NCI-H526 (cell line): ENCODE results near the gene CCDC54.

Experiments
- DNase-seq, 2 experiments: peaks; one replicate each; lab custom pipeline; 2025; lab: John Stamatoyannopoulos, UW

Gene CCDC54

DNA sequence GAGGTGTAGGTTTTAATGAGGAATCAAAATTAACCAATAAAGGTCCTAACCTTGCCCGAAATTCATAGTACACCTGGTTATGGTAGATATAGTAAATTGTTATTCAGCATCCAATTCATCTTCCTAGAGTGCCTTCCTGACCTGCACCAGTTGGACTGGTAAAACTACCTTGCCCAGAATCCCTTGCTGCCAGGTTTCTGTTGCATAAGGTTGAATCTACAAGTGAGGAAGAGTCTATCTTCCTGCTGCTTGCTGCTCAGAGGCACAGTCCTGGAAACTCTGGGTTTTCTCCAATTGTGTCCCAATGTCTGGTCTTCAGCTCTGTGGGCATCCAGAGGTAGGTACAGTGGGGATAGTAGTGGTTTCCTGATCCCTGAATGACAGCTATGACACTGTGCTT, 17.3 kb downstream of the CCDC54 start:
- no peak for DNase-seq

DNA sequence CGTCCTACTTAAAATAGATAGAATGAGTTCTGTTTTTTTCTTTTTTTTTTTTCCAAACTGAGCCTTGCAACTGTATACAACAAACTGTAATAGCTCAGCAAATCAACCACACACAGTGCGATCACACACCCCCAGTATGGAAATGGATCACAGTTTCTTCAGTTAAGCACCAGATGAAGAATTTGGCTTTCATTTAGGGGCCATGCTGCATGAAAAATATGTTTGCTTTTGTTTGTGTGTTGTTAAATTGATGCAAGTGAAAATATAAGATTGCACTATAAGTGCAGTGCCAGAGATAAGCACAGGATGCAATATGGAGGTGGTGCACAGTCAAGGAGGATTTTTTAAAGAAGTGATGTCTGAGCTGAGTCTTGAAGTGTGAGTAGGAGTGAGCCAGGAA, 17.8 kb downstream of the CCDC54 start:
- no peak for DNase-seq

DNA sequence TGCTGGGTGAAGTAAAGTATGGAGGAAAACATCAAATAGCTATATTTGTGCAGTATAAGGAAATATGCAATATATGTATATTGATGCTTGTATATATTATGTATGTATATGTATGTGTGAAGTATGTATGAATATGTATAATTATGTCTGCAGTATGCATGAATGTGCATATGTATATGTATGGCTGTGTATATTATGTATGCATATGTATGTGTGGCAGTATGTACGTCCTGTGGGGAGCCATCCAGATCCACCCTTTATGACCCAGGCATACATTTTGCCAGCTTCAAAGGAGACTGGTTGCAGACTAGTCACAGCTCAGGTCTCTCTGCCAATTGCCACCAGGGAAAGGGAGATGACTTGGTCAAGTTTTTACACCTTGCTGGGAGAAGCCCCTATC, 24.1 kb downstream of the CCDC54 start:
- DNase-seq: no peak

DNA sequence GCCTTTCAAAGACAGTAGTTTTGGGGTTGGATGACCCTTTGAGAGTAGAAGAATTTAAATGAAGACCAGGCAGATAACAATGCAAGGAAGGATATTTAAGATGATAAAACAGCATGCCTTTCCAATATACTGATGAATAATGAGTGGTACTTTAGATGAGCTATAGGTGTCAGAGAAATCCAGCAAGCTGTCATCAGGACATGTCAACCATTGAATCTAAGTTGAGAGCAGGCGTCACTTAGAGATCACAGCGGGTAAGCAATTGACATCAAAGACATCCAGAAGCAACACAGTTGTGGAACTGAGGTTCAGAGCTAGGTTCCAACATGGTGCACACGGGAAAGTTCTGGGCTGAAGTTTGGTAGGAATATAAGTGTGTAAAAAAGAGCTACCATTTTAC, 25.0 kb downstream of the CCDC54 start:
- DNase-seq: no peak

DNA sequence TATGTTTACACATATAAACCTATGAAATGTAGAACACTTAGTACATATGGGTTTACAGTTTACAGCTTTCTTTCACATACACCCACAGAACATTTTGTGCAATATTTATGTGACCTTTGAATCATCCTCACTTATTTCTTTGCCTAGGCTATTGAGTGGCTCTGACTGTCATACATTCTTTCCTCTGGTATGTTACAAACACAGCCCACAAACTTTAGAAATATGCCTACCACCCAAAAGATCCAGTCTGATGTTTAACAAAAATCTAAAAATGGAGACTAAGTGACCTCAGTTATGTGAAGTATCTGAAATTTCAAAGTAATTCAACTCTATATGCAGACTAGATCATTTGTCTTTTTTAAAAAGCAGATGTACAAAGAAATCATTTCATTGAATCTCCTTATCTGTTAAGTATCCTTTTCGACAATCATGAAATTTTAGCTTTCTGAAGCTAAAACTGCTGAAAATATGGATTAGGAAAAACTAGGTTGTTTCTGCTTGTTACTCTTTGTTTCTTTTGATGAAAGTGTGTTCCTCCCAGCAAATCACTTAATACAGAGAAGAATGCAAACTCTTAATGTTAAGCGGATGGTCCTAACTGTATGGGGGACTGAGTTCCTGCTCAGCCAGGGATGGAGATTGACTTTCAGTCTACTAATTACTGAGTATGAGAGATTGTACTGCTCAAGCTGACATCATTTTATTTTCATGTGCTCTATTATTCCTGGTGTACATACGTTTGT, 27.7 kb downstream of the CCDC54 start:
- no peak for DNase-seq

DNA sequence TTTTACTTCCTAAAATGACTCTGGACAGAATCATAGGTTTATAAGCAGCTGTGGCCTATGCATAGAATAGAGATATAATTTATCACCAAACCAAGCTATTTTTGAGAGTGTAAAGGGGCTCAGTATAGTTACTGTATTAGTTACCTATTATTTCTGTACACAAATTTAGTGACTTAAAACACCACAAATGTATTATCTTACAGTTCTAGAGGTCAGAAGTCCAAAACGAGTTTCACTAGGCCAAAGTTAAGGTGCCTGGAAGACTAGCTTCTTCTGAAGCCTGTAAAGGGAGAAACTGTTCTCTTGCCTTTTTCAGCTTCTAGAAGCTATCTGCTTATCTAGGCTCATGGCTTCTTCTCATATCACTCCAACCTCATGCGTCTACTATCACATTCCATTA, 30.1 kb downstream of the CCDC54 start:
- DNase-seq: no peak

DNA sequence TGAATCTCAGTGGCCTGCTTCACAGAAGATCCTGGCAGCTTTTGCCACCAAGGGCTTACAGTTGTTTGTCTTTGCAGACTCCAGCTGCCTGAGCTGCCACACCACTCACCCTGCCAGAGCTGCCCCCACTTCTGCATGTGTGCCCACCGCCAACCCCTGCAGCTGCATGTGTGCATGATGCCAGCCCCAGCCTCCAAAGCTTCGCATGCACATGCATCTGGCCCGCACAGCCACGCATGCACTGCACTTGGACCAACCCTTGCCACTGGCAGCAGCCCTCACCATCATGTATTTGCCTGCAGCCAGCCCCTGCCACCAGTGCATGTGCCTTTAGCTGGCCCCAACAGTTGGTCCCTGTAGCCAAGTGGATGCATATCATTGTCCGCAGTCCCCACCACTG, 31.3 kb downstream of the CCDC54 start:
- DNase-seq: no peak

DNA sequence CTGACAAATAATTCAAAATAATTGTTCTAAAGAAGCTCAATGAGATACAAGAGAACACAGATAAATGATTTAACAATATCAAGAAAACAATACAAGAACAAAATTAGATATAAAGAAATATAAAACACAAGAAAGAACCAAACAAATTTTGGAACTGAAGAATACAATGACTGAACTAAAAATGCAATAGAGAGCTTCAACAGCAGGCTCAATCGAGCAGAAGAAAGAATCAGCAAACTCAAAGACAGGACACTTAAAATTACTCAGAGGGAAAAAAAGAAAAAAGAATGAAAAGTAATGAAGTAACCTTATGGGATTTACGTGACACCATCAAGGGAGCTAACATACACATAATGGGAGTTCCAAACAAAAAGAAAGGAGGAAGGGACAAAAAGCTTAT, 32.1 kb downstream of the CCDC54 start:
- DNase-seq: no peak

DNA sequence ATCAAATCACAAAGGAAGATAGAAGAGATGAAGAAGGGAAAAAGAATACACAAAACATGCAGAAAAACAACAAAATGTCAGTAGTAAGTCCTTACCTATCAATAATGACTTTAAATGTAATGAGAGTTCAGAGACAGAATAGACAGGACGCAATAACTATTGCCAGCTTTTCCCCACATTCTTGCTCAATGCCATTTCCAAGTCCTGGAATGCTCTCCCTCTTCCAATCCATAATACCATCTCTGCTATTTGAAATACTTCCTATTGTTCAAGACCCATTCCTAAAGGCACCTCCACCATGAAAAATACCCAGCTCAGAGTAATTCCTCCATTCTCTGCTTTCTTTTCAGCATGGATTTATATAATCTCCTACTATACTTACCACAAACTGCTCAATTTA, 33.4 kb downstream of the CCDC54 start:
- no peak for DNase-seq

DNA sequence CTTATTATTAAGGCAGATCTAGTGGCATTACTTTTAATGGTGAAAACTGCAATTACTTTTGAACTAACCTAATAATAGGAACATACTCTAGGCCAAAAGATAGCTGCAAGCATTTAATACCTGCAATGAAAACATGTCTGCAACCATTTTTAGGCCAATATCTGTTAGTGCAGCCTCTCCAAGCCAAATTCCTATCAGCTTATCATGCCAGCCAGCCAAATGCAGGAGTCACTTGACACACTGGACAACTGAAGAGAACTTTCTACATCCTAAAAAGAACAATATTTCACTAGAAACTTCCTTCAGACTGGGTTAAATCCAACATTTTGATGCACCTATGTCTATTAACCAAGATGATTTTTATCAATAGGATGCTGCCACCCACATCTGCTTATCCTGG, 33.8 kb downstream of the CCDC54 start:
- no peak for DNase-seq

DNA sequence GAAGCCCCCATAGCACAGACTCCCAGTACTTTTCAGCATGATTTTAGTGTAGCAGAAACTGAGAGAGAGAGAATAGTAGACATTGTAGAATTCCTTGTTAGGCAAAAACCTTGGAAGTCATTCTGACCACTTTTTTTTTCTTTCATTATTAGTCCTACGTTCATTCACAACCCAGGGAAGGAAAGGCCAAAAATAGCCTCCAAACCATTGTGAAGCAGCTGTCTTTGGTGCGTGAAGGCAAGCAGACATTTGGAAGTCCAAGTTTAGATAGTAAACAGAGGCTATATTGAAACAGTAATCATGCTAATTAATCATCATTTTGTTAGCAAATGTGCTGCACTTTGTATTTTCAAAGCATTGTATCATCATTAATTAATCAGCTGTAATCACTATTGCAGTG, 34.5 kb downstream of the CCDC54 start:
- no peak for DNase-seq

DNA sequence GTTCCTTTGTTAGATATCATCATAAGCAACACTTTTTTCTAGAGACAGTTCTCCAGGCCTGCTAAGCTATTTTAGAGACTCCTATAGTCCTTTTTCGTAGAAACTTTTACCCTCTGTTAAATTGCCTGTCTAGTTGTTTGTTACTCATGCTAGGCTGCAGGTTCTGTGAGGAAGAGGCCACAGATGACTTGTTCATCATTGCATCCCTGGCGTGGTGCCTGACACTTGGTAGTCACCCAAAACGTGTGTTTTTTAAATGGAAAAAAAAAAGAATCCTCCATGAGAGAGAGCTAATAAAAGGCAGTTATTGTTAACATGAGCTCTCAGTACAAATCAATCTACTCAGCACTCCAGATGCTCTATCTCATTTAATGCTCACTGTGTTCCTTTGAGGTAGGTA, 35.1 kb downstream of the CCDC54 start:
- DNase-seq: no peak

DNA sequence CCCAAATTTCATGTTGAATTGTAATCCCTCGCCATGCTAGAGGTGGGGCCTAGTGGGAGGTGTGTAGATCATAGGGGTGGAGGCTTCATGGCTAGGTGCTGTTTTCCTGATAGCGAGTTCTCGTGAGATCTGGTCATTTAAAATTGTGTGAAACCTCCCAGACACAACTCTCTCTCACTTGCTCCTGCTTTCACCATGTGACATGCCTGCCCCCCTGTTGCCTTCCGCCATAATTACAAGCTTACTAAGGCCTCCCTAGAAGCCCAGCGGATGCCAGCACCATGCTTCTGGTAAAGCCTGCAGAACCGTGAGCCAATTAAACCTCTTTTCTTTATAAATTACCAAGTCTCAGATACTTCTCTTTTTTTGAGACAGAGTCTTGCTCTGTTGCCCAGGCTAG, 36.0 kb downstream of the CCDC54 start:
- no peak for DNase-seq

DNA sequence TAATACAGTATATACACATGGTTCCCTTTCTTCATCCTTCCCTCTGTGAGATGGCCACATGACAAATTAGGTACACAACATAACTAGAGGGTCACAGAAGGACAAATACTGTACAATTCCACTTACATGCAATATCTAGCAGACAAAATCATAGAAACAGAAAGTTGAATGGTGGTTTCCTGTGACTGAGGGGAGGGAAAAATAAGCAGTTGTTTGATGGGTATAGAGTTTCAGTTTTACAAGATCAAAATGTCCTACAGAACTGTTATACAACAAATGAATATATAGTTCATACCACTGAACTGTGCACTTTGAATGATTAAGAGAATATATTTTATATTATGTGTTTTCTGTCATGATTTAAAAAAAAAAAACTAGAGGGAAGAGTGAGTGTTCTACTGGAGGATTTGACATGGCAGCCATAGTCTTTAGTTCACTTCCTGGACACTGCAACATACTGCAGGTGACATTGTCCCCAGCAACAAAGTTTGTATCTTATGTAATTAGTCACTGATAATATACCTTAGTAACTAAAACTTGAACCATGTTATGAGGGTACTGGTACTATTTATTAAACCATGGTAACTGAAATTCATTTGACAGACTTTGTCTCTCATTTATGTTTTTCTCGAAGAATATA, 37.2 kb downstream of the CCDC54 start:
- DNase-seq: no peak

DNA sequence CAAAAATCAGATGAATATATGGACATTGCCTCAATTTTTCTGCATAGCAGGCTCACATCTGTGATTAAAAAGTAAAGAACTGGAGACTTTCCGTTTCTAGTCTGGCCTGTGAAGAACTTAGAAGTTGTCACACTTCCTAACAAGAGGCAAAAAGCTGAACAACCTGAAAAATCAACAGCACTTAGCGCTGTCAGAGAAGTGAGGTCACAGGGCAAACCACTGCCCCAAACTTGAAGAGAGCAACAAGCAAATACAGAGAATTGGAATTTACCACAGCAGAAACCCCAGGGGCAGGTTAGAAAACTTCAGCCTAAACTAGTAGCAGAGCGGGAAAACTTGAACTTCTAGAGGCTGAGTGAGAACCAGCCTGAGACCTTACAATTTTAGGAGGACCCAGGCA, 38.9 kb downstream of the CCDC54 start:
- DNase-seq: no peak

DNA sequence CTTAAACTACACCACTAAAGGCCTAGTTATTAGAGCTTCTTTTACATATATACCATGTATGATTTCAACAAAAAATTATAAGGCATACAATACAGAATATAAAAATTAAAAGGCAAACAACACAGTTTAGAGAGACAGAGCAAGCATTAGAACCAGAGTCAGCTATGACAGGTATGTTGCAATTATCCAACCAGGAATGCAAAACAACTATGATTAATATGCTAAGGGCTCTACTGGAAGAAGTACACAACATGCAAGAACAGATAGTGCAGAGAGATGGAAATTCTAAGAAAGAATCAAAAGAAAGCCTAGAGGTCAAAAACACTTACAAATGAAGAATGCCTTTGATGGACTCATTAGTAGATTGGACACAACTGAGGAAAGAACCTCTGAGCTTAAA, 39.6 kb downstream of the CCDC54 start:
- no peak for DNase-seq

DNA sequence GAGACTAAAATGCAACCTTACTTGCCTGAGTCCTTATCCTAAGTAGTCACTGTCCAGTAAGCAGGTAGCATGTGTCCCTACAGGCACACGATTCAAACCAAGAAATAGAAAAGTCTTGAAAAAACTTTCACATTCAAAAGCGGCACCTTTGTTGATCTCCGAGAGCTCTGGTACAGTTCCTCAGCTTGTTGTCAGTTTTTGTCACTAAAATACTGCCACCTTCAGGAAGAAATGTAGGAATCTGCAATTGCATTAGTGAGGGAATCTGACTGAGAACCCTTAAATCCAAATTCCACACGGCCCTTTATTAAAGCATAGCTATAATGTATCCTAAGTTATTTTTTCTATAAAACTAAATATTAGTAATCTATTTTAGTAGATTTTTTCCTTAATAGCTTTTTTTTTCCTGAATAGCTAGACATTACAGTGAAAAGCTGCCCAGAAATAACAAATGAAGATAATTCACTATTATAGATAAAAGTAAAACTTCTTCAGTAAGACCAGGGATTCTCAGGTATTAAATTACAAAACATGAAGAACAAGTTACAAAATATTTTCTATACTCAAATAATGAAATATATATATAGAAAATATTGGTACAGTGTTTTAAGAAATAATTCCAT, 44.0 kb downstream of the CCDC54 start:
- peak in 1 of 2 experiments; percentile 57 for DNase-seq

DNA sequence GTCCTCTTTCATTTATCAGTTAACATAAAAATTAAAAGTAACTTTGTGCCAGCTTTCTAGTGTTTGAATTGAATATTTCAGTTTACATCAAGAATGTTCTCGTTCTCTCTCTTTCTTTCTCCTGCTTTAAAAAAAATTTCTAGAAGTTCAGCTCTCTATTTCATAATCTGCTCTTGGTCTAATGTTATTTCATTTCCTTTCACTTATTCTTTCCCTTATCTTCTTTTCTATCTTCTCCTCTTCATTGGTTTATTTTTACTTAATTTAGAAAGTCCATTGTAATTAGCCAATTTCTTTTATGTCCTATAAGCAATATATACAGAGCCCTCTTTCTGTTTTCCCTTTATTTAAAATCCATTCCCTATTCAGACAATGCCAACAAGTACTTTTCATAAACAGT, 44.6 kb downstream of the CCDC54 start:
- DNase-seq: no peak

DNA sequence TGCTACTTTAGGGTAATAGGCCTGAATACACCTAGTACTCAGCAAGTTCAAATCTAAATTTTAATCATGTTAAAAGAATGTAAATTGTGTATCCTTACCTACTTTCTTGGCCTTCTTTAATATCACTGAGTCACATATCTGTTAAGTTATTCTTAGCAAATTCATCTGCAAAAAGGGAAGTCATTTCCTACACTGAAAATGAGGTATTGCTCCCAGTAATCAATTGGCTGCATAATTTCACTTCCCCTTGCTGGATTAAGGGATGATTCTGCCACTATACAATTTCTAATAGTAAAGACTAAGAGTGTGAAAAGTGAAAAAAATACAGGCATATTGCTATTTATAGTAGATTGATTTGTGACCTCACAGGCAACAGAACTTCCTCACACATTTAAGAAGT, 47.8 kb downstream of the CCDC54 start:
- no peak for DNase-seq

DNA sequence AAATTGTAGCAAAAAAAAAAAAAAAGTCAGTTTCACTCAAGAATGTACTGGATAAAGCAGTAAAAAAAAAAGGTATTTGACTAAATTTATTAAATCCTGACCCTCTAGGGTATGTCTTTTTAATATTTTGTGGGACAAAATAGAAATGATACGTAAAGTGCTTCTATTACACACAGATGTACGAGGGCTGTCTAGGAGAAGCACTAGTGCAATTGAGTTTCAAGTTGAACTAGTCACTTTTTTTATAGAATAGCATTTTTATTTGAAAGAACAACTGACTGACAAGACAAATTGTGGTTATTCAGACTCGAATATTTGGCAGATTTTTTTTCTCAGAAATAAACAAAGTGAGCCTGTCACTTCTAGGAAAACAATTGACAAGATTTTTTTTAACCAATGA, 49.0 kb downstream of the CCDC54 start:
- no peak for DNase-seq
